H9 (cell line): Measurements from ENCODE around the gene SP3. TPM values are rescaled to one million over a fixed set of nuclear protein-coding genes. Genes with fewer than 3 reads are reported as not detected.
A peak's percentile ranks its signal among the peaks of the same experiment; 100 is the strongest.

Experiments
- DNase-seq: peaks from one replicate; pipeline ENCODE4 v3.0.0-alpha.2; 2017
- H2AFZ ChIP-seq: one replicate; pipeline ENCODE4 v1.6.1; 2013; ENCODE audit warnings: mild to moderate bottlenecking, low read length, control low read depth, moderate library complexity
- H2AK5ac ChIP-seq: 2 replicates; pipeline ENCODE4 v1.6.1; 2013; ENCODE audit warnings: low read length, control low read depth, mixed read lengths; ENCODE audit not compliant: insufficient read length
- H2BK120ac ChIP-seq: one replicate; pipeline ENCODE4 v1.6.1; 2013; ENCODE audit warnings: low read depth, mild to moderate bottlenecking, low read length, control low read depth, inconsistent platforms; ENCODE audit not compliant: poor library complexity, severe bottlenecking
- H2BK12ac ChIP-seq: 2 replicates; pipeline ENCODE4 v1.6.1; 2013; ENCODE audit warnings: low read length, control low read depth, mixed read lengths, low read depth; ENCODE audit not compliant: insufficient read length
- H2BK15ac ChIP-seq: 2 replicates; pipeline ENCODE4 v1.6.1; 2013; ENCODE audit warnings: low read depth, low read length, control low read depth
- H2BK20ac ChIP-seq: one replicate; pipeline ENCODE4 v1.6.1; 2013; ENCODE audit warnings: low read depth, mild to moderate bottlenecking, low read length, control low read depth, inconsistent platforms; ENCODE audit not compliant: poor library complexity, severe bottlenecking
- H2BK5ac ChIP-seq: 2 replicates; pipeline ENCODE4 v1.6.1; 2013; ENCODE audit warnings: low read length, control low read depth, mixed read lengths; ENCODE audit not compliant: insufficient read length
- H3K14ac ChIP-seq: 2 replicates; pipeline ENCODE4 v1.6.1; 2013; ENCODE audit warnings: low read length, control low read depth; ENCODE audit not compliant: insufficient read depth
- H3K18ac ChIP-seq: 2 replicates; pipeline ENCODE4 v1.6.1; 2013; ENCODE audit warnings: low read depth, mild to moderate bottlenecking, mixed read lengths, low read length, control low read depth; ENCODE audit not compliant: insufficient read length
- H3K23ac ChIP-seq: 2 replicates; pipeline ENCODE4 v1.6.1; 2013; ENCODE audit warnings: low read length, control low read depth, mixed read lengths, low read depth; ENCODE audit not compliant: insufficient read length
- H3K23me2 ChIP-seq: 2 replicates; pipeline ENCODE4 v1.6.1; 2013; ENCODE audit warnings: low read depth, mild to moderate bottlenecking, mixed read lengths, low read length, control low read depth; ENCODE audit not compliant: insufficient read length, poor library complexity, severe bottlenecking
- H3K27ac ChIP-seq: 2 replicates; pipeline ENCODE4 v1.5.1; 2013; ENCODE audit warnings: low read length, control low read depth, mixed read lengths, low read depth; ENCODE audit not compliant: insufficient read length
- H3K27me3 ChIP-seq: 2 replicates; pipeline ENCODE4 v1.6.1; 2013; ENCODE audit warnings: low read length, control low read depth, inconsistent platforms; ENCODE audit not compliant: insufficient read depth
- H3K4ac ChIP-seq: 2 replicates; pipeline ENCODE4 v1.6.1; 2013; ENCODE audit warnings: low read depth, mild to moderate bottlenecking, control low read depth, inconsistent platforms, low read length, moderate library complexity
- H3K4me1 ChIP-seq: 2 replicates; pipeline ENCODE4 v1.6.1; 2013; ENCODE audit warnings: low read length, control low read depth, inconsistent platforms; ENCODE audit not compliant: insufficient read depth
- H3K4me2 ChIP-seq: 2 replicates; pipeline ENCODE4 v1.6.1; 2013; ENCODE audit warnings: low read length, control low read depth, mixed read lengths; ENCODE audit not compliant: insufficient read length, insufficient read depth
- H3K56ac ChIP-seq: 2 replicates; pipeline ENCODE4 v1.6.1; 2013; ENCODE audit warnings: low read depth, mild to moderate bottlenecking, mixed read lengths, low read length, control low read depth; ENCODE audit not compliant: insufficient read length
- H3K79me1 ChIP-seq: 2 replicates; pipeline ENCODE4 v1.6.1; 2013; ENCODE audit warnings: low read depth, mild to moderate bottlenecking, moderate library complexity, low read length, control low read depth, inconsistent platforms; ENCODE audit not compliant: insufficient read depth, poor library complexity, severe bottlenecking
- H3K79me2 ChIP-seq: 2 replicates; pipeline ENCODE4 v1.6.1; 2013; ENCODE audit warnings: low read length, control low read depth, inconsistent platforms; ENCODE audit not compliant: insufficient read depth
- H3K9ac ChIP-seq: 2 replicates; pipeline ENCODE4 v1.6.1; 2013; ENCODE audit warnings: low read length, control low read depth, mixed read lengths; ENCODE audit not compliant: insufficient read length; ENCODE audit errors: extremely low read depth
- H3K9me3 ChIP-seq: one replicate; pipeline ENCODE4 v1.6.1; 2013; ENCODE audit warnings: low read depth, low read length, inconsistent platforms; ENCODE audit not compliant: control insufficient read depth
- H3T11ph ChIP-seq: one replicate; pipeline ENCODE4 v1.6.1; 2013; ENCODE audit warnings: mild to moderate bottlenecking, low read length, control low read depth, inconsistent platforms
- H4K20me1 ChIP-seq: one replicate; pipeline ENCODE4 v1.6.1; 2013; ENCODE audit not compliant: control insufficient read depth, insufficient read length, insufficient read depth
- H4K5ac ChIP-seq: 2 replicates; pipeline ENCODE4 v1.6.1; 2013; ENCODE audit warnings: low read depth, mild to moderate bottlenecking, mixed read lengths, low read length, control low read depth; ENCODE audit not compliant: insufficient read length
- H4K8ac ChIP-seq: replicated peaks from 2 replicates; pipeline ENCODE4 v1.6.1; 2013; ENCODE audit warnings: low read length, control low read depth, mixed read lengths, low read depth; ENCODE audit not compliant: insufficient read length
- H4K91ac ChIP-seq: 2 replicates; pipeline ENCODE4 v1.6.1; 2013; ENCODE audit warnings: low read depth, mild to moderate bottlenecking, moderate library complexity, mixed read lengths, low read length, control low read depth; ENCODE audit not compliant: insufficient read length
- H3K27ac Mint-ChIP-seq, 3 experiments: 2 replicates in 2 of 3; 3 replicates in 1 of 3; pipeline ENCODE4 v1.8.0; 2020 to 2021; ENCODE audit warnings: mixed read lengths in 3 of 3, mild to moderate bottlenecking in 1 of 3, moderate library complexity in 1 of 3
- H3K27me3 Mint-ChIP-seq: 2 replicates; pipeline ENCODE4 v1.8.0; 2021; ENCODE audit warnings: low read depth, mild to moderate bottlenecking, moderate library complexity, mixed read lengths
- H3K36me3 Mint-ChIP-seq, 3 experiments: 2 replicates in 2 of 3; 3 replicates in 1 of 3; pipeline ENCODE4 v1.8.0; 2020 to 2021; ENCODE audit warnings: low read depth in 3 of 3, mixed read lengths in 3 of 3; ENCODE audit not compliant: insufficient read depth in 1 of 3
- H3K4me1 Mint-ChIP-seq, 2 experiments: 2 replicates each; pipeline ENCODE4 v1.8.0; 2020; ENCODE audit warnings: mixed read lengths in 2 of 2
- H3K4me3 Mint-ChIP-seq, 2 experiments: 2 replicates in 1 of 2; 3 replicates in 1 of 2; pipeline ENCODE4 v1.8.0; 2020 to 2021; ENCODE audit warnings: mild to moderate bottlenecking in 2 of 2, mixed read lengths in 2 of 2, moderate library complexity in 1 of 2
- H3K9me3 Mint-ChIP-seq, 2 experiments: 2 replicates in 1 of 2; 3 replicates in 1 of 2; pipeline ENCODE4 v1.8.0; 2020; ENCODE audit warnings: mild to moderate bottlenecking in 2 of 2, mixed read lengths in 2 of 2, moderate library complexity in 1 of 2
- CTCF ChIP-seq: fragments of 200-600 bp; sonication (generic); conservative IDR thresholded peaks from 3 replicates; pipeline ENCODE4 v1.8.0; 2021; ENCODE audit warnings: antibody characterized with exemption, mild to moderate bottlenecking
- WGBS: extraction: QIAGEN DNeasy Blood & Tissue Kit; methylation state at CpG from one replicate; pipeline ENCODE4 v1.1.7; 2013; ENCODE audit warnings: missing lambda C conversion rate, low lambda C conversion rate, mixed read lengths; ENCODE audit not compliant: insufficient read length; ENCODE audit errors: extremely low coverage; 5-methylcytosine and 5-hydroxymethylcytosine counted together
- total RNA-seq: library from RNA; stranded (reverse); gene quantifications from 2 replicates; pipeline ENCODE4 v1.2.1, GENCODE V29; 2021

The SP3 gene
- total RNA-seq, 1 experiment from 2014 or later, result 86.3 TPM

- H4K5ac ChIP-seq, result no peak overlapping the region
- no peak overlapping the region for H2BK12ac ChIP-seq
- peak overlapping the region; percentile 21 for H3K27ac ChIP-seq
- H3K79me1 ChIP-seq, result no peaks in the 10 kb centered on the region
- no peak overlapping the region for H2BK5ac ChIP-seq
- no peaks in the 10 kb centered on the region for H3K27me3 ChIP-seq
- no peak overlapping the region for H2BK15ac ChIP-seq
- no peak overlapping the region for H2AFZ ChIP-seq
- H3K56ac ChIP-seq, result no peak overlapping the region
- no peaks in the 10 kb centered on the region for H3K9me3 ChIP-seq
- Mint-ChIP-seq H3K4me3 (peak overlapping the region; percentile 95 to 97), H3K9me3 (peaks cover 0 to 2% of the 10 kb centered on the region in 2 experiments; a peak in 1 of 5 replicates), H3K4me1 (peaks cover 40 to 52% of the 10 kb centered on the region in 2 experiments), H3K27me3 (no peaks in the 10 kb centered on the region), H3K27ac (peak overlapping the region; percentile 93 to 98 (median 96)), H3K36me3 (peaks cover 8 to 21% (median 9%) of the 10 kb centered on the region in 3 experiments; a peak in 6 of 7 replicates)
- no peak overlapping the region for H2BK20ac ChIP-seq
- H4K91ac ChIP-seq, result no peak overlapping the region
- no peak overlapping the region for H3K4ac ChIP-seq
- H3K4me2 ChIP-seq, result peak overlapping the region; percentile 54
- H3K79me2 ChIP-seq, result peaks cover 13% of the 10 kb centered on the region
- peaks cover 6% of the 10 kb centered on the region; the same call in 1 of the 2 replicates for H3K4me1 ChIP-seq
- peaks cover 6% of the 10 kb centered on the region for H3K23me2 ChIP-seq
- no peak for DNase-seq
- no peak overlapping the region for H2AK5ac ChIP-seq
- no CpG with 5 or more reads among the region's 8 CpGs for WGBS
- H4K8ac ChIP-seq, result no peak overlapping the region
- no peak overlapping the region for H3K18ac ChIP-seq
- H3K14ac ChIP-seq, result no peak overlapping the region
- H2BK120ac ChIP-seq, result no peak overlapping the region
- no peaks in the 10 kb centered on the region for H4K20me1 ChIP-seq
- H3K9ac ChIP-seq, result peak overlapping the region; percentile 84
- TF ChIP-seq CTCF, result no peak
- H3K23ac ChIP-seq, result no peak overlapping the region
- H3T11ph ChIP-seq, result no peak overlapping the region
These were observed 1.3 kb upstream of the SP3 start for GRCh38 chr2:173966274-173967098.
